Measurements from ENCODE around the gene RXFP2. TPM values are rescaled to one million over a fixed set of nuclear protein-coding genes. Genes with fewer than 3 reads are reported as not detected.

Gene RXFP2
- polyA plus RNA-seq, 1 of the 3 experiments (the other 2 are of a cell fraction): not detected

GRCh38 chr13:31803311-31803710, 64.0 kb downstream of the RXFP2 start (continued):
- no peak for TF ChIP-seq RXRA (IDR thresholded peaks at IDR 0.05; ENCODE audit: borderline replicate concordance, low read depth)

GRCh38 chr13:31805841-31806240, 66.5 kb downstream of the RXFP2 start:
- ChIA-PET POLR2A (no interaction called here), CTCF (interaction anchor here (0.9 to 2.3 kb wide), 5 partner anchors 8 to 606 kb away, joined by 3 to 7 read pairs (median 3); partner anchors contain the start of gene B3GLCT)
- Histone ChIP-seq H3F3A (replicated peaks; ENCODE audit: insufficient read depth) (no peaks in the 10 kb centered on the region), H2AFZ (ENCODE audit: low read depth) (no peak overlapping the region), H3K36me3 (replicated peaks in 1 of 2; ENCODE audit: control insufficient read depth in 1 of 2, insufficient read depth in 2 of 2, low read length in 1 of 2) (no peaks in the 10 kb centered on the region), H3K9me3 (no peaks in the 10 kb centered on the region), H3K4me3 (ENCODE audit: low read depth in 2 of 2, low read length in 1 of 2) (no peak overlapping the region), H3K27me3 (ENCODE audit: insufficient read depth) (no peaks in the 10 kb centered on the region), H3K27ac (ENCODE audit: low read depth in 2 of 2, low read length in 1 of 2) (no peak overlapping the region), H3K4me2 (no peak overlapping the region), H3K79me2 (ENCODE audit: insufficient read depth) (no peaks in the 10 kb centered on the region), H3K4me1 (ENCODE audit: control insufficient read depth in 1 of 2, insufficient read depth in 2 of 2, low read depth in 1 of 2, low read length in 1 of 2) (no peaks in the 10 kb centered on the region; a peak in 1 of 4 replicates), H3K9ac (no peak overlapping the region), H3K9me2 (no peaks in the 10 kb centered on the region), H4K20me1 (ENCODE audit: insufficient read depth) (no peaks in the 10 kb centered on the region)
- no peak for TF ChIP-seq RFX5 (IDR thresholded peaks at IDR 0.05; ENCODE audit: low read length)
- no peak for TF ChIP-seq MAX (IDR thresholded peaks at IDR 0.05; ENCODE audit: low read depth)
- no peak for TF ChIP-seq CHD2 (IDR thresholded peaks at IDR 0.05; ENCODE audit: low read length, partially characterized antibody)
- TF ChIP-seq ZBTB33 (IDR thresholded peaks at IDR 0.05; ENCODE audit: borderline replicate concordance, low read depth): no peak
- no peak for TF ChIP-seq CTCF (IDR thresholded peaks at IDR 0.05)
- no peak for TF ChIP-seq FOSL2 (IDR thresholded peaks at IDR 0.05; ENCODE audit: borderline replicate concordance, low read depth)
- TF ChIP-seq TCF12 (IDR thresholded peaks at IDR 0.05): no peak
- no peak for TF ChIP-seq USF1 (IDR thresholded peaks at IDR 0.05; ENCODE audit: borderline replicate concordance, low read depth)
- TF ChIP-seq RCOR1 (IDR thresholded peaks at IDR 0.05; ENCODE audit: low read length): no peak
- no peak for TF ChIP-seq SMC3 (IDR thresholded peaks at IDR 0.05; ENCODE audit: low read depth, low read length)
- TF ChIP-seq EP300 (IDR thresholded peaks at IDR 0.05; ENCODE audit: borderline replicate concordance in 1 of 2, low read depth in 1 of 2, low read length in 1 of 2): no peak
- TF ChIP-seq GATA2 (CRISPR knock-in tag; IDR thresholded peaks at IDR 0.05): no peak
- TF ChIP-seq TEAD4 (IDR thresholded peaks at IDR 0.05; ENCODE audit: borderline replicate concordance, insufficient read depth): no peak
- no peak for DNase-seq
- 67% methylated on average over 4 of the region's 4 CpGs for WGBS (ENCODE audit: low lambda C conversion rate)

Data from SK-N-SH (cell line).